Fibroblast of skin of back (primary cell): Measurements from ENCODE around the gene RNF167.

ENCODE experiments used
- DNase-seq: peaks from one replicate; pipeline ENCODE4 v3.0.0-alpha.2; 2013

Gene RNF167

DNA sequence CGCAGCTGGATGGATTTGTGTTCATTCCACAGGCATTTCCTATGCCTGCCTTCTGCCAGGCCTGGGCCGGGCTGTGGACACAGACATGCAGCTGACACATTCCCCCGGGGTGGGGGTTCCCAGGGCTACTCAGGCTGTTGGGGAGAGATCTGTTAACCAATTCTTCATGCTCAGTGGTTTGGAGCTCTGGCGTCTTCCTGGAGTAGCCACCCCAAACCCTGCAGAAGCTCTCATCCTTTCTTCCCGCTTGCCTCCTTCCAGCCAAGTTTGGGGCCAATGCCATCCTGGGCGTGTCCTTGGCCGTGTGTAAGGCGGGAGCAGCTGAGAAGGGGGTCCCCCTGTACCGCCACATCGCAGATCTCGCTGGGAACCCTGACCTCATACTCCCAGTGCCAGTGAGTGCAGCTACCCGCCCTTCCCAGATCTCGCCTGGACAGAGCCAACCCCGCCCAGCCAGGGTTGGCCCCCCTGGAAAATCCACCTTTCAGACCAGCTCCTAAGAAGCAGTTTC is 13.4 kb downstream of the RNF167 start:
- peak; percentile 67 for DNase-seq

DNA sequence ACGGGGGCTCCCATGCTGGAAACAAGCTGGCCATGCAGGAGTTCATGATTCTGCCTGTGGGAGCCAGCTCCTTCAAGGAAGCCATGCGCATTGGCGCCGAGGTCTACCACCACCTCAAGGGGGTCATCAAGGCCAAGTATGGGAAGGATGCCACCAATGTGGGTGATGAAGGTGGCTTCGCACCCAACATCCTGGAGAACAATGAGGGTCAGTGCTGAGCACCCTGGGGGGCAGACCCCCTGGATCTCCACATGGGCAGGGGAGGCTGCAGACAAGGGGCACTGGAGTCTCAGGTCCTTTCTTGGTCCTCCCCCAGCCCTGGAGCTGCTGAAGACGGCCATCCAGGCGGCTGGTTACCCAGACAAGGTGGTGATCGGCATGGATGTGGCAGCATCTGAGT is 15.0 kb downstream of the RNF167 start:
- DNase-seq, result no peak

DNA sequence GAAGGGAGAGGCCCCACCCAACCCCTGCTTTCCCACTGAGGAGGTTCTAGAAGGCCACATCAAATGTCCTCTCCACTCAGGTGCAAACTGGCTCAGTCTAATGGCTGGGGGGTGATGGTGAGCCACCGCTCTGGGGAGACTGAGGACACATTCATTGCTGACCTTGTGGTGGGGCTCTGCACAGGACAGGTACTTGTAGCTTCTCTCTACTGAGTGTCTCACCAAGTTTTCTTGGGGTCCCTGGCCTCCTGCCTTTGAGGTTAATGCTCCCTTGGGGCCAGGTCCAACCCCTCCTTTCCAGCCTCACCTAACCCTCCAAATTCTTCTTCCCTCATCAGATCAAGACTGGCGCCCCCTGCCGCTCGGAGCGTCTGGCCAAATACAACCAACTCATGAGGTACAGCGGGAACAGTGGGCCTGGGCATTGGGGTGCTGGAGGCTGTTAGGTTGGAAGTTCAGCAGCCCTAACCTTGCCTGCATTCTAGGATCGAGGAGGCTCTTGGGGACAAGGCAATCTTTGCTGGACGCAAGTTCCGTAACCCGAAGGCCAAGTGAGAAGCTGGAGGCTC is 16.5 kb downstream of the RNF167 start:
- DNase-seq, result no peak

DNA sequence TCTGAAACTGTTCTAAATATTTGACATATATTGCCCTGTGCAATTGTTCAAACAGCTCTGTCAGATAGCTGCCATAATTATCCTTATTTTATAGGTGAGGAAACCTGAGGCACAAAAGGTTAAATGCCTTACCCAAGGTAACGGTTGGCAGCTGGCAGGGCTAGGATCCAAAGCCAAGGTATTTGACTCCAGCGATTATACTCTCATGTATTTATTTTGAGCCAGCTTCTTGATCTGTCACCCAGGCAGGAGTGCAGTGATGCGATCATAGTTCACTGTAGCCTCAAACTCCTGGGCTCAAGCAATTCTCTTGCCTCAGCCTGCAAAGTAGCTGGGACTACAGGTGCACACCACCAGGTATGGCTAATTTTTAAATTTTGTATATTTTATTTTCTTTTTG is 18.0 kb downstream of the RNF167 start:
- DNase-seq, result no peak

DNA sequence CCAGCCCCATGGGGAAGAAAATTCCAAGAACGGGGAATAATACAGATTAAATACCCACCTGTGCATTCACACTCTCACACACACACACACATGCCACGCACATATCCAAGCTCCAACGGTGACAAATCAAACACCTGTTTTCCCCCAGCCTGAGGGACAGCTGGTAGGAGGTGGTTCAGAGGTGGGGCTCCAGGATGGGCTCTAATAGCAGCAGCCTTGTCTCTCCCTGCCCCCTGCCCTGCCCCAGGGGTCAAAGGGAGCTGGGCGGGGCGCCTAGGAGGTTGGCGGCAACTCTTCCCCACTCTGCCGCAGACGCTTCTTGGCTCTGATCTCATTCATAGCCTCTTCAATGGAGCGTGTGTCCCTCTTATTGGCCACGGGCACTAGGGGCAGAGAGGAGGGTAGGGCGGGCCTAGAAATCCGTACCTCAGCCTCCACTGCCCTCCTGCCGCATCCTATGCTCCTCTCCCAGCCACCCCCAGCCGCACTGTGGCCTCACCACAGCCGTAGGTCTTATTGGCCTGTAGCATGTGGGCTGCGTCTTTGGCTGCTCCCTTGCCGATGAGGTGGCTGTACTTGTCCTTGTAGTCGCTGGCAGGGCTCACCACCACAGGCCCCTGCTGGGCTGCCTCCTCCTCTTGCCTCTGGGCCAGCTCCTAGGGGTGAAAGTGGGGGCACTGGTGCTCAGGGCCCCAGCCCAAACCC is 19.3 kb downstream of the RNF167 start:
- DNase-seq, result no peak

DNA sequence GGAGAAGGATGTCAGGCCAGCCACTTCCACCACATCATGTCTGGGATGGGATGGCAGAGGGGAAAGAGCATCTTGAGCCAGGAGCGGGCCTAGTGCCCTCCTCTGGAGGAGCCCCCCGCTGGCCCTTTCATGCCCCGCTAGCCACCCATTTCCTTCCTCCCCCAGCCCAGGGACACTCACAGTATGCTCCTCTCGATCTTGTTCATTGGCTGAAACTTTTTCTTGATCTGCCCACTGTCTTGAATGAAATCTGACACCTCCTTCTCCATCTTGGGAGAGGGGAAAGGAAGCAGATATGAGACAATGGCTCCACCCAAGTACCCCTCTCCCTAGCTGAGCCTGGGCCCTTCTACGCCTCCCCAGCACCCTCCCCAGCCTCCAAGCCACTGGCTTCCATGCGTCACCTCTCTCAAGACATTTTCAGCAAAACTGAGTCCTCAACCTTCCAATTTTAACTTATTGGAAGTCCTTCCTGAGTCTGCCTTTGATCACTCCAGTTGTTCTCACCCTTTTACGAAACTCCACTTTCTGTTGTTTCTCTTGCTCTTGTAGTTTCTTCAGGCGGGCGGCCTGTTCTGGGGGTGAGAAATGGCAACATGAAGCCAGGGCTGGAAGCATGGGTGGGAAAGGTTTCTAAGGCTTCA is 20.3 kb downstream of the RNF167 start:
- no peak for DNase-seq

DNA sequence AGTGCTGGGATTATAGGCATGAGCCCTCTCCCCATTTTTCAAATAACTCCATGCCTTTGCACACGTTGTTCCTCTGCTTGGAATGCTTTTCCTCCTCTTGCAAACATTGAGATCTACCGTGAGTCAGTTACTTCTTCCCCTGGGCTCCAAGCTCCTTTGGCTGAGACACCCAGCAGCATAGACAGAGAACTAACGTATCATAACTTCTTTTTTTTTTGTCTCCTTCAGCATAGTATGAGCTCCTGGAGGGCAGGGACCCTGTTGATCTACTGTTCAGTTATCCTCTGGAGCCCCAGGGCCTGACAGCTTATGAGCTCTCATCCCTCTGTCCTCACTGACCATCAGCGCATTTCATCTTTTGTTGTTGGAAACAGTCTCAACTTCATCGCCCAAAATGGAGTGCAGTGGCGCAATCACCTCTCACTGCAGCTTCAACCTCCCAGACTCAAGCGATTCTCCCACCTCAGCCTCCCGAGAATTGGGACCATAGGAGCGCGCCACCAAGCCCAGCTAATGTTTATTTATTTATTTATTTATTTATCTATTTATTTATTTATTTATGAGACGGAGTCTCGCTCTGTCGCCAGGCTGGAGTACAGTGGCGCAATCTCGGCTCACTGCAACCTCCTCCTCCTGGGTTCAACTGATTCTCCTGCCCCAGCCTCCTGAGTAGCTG is 25.4 kb downstream of the RNF167 start:
- DNase-seq, result no peak

DNA sequence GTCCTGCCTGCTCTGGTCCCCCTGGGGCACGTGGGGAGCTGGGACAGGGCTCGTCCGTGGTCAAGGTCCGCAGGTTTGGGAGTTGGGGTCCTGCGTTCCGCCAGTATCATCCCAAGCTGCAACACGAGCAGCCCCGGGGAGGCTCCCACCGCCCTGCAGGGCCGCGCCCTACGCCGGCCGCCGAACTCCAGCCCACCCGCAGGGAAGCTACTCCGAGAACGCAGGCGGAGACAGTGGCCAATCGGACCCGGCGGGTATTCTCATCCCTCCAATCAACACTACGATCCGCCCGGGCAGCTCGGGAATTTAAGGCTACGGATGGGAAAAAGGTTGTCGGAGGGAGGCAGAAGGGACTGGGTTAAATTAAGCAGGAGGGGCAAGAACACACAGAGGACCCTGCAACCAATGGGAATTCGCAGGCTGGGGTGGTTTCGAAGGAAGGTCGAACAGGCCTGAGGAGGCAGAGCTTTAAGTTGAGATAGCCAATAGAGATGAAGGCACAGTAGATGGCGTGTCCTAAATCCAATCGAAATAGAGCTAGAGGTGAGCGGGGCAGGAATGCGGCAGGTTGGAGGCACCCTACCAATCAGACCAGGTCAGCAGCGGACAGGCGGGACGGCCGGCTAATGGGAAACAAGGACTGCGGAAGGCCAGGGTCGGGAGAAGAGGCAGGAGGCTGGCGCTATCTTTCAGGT is 26.9 kb downstream of the RNF167 start:
- peak; percentile 100 for DNase-seq

DNA sequence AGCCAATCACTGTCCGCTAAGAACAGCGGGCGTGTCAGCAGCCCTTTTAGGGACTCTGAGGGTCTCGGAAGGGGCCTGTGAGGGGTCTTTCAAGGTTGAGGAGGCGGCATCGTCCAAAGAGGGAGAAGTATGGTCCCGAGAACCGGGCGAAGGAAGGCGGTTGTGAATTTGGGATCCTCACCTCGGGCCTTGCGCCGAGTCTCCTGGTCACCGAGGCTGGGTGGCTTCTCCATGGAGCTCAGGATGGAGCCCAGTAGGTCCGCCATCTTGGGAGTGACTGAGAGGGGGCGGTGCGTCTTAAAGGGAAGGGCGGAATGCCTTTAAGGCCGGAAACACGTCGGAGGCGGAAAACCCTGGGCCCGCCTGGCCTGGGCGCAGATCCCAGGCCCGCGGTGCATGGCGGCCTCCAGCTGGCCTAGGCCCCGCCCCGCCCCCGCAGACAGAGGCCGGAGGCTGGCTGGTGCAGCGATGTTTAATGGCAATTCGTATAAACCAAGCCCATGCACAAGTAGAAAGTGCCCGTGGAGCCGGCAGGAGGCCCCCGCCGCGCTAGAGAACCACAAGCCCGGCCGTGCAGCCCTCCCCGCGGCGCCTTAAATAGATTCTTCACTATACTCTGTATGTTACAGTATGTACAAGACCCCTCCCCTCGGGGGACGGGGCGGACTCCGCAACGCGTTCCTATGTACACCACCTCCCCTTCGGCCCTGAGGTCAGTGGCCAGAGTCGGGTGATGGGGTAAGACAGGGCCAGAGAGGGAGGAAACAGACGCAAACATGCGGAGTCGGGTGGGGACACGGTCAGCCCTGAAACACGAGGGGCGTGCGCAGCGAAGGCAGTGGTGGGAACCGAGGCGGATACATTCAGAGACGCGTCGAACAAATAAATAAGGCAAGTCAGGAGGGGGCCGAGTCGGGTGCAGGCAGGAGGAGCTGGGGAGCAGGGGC is 27.7 kb downstream of the RNF167 start, which contains the start of gene SPAG7:
Gene SPAG7 (minus strand): TSS at position 279 of the 947 bp plus-strand sequence. CDS start 13 bp downstream, at position 266.
- peak; percentile 94 for DNase-seq

DNA sequence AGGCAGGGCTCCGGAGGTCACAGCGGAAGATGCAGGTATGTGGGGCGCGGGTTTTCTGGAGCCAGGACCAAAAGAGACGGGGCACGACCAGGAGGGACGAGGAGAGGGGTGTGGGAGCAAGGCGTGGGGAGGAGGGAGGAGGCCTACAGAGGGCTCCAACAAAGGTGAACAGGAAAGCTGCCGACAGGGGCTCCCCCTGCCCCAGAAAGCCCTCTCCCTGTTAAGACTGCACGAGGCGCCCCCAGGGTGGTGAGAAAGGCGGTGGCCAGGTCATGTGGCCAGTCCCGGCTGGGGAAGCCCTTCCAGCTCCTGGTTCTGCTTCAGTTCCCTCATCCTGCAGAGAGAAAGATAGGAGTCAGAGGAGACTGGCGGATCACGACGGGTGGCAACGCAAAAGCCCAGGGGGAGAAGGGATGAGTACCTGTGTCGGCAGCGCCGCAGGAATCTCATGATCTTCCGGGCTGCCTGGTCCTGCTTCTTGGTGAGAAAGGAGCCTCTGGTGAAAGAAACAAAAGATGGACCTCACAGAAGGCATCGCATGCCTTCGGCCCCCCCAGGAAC is 28.5 kb downstream of the RNF167 start:
- peak; percentile 27 for DNase-seq

DNA sequence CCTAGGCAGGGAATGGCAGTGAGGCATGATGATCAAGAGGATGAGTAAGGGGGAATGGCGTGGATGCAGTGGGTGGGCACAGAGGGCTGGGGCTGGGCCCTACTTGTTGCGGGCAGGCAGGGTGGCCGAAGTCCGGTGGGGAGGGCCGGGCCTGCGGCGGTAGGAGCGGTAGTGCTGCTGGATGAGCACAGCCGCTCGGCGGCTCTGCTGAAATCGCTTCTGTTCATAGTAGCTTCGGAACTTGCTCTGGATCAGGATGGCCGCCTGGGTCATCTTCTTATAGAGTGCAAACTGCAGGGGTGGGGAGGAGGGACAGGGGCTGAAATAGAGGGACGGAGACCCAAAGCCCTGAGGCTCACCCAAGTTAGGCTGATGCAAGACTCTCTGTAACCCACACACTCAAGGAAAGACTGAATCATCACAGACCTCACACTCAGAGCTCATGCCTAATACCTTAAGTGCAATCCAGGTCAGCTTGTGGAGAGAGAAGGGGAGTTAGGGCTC is 29.0 kb downstream of the RNF167 start:
- peak; percentile 95 for DNase-seq

DNA sequence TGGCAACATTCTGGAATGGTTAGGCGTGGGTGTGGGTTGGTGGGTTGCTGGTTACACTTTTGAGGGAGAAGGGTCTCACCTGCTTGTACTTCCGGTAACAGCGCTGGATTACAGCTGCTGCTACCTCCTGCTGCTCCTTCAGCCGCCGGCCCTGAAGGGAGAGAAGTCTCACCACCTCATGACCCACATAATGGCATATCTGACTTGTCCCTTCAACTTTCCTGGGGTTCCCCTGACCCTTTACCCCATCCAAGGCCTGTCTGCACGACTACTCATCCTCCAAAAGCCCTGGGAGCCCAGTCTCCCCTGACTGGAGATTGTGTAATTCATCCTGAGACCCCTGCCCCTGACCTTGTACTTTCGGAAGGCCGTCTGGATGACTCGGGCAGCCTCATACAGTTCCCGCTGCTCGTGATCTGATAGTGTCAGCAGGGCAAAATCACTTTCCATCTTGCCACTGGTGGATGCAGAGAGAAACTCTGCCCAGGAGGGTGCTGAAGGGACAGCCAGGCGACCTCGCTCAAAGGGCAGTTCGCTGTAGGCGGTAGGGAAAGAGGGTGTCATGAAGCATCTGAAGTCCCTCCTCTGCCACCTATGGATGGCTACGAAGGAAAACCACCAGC is 29.6 kb downstream of the RNF167 start:
- peak; percentile 31 for DNase-seq

DNA sequence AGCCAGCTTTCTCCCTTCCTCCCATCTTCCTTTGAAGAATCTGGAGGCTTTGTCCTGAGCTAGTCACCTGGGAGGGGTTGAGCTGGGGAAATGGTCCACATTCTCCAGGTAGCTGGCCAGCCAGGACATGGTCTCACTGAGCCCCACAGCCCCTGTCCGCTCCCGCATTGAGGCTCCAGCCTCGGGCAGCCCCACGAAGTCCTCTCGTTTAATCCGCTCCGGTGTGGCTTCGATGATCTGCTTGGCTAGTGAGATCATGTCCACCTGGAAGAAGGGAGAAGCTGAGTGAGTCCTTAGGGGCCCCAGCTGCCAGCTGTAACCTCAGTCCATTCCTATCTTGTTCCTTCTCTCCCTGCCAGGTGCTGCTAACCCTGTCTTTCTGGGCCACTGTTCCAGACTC is 30.2 kb downstream of the RNF167 start:
- DNase-seq, result no peak

DNA sequence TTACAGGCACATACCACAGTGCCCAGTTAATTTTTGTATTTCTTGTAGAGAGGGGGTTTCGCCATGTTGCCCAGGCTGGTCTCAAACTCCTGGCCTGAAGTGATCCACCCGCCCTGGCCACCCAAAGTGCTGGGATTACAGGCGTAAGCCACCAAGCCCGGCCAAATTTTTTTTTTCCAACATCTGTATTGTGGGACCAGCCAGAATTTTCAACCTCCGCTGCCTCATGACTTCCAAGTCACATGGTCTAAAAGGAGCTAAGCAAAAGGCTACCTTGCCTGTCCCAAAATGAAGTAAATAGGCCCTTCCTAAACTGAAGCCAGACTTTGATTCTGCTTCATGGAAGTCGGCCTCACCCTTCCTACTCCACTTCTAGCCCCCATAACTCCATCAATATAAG is 31.8 kb downstream of the RNF167 start:
- no peak for DNase-seq

DNA sequence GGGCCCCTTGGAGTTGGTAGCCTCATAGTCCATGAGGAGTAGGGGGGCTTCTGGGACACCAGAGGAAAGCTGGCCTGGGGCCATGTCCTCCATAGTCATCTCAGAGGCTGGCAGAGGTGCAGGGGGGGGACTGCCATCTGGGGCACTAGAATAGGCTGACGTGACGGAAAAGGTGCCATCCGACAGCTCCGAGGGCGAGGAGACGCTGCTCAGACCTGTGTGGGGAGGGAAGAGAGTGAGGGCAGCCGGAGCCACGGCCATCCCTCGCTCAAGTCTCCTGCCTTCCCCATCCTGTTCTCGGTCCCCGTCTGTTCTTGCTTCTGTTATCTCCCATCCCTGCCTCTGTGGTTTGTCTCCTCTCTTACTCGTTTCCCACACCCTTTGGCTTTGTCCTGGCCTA is 32.3 kb downstream of the RNF167 start:
- DNase-seq, result no peak

DNA sequence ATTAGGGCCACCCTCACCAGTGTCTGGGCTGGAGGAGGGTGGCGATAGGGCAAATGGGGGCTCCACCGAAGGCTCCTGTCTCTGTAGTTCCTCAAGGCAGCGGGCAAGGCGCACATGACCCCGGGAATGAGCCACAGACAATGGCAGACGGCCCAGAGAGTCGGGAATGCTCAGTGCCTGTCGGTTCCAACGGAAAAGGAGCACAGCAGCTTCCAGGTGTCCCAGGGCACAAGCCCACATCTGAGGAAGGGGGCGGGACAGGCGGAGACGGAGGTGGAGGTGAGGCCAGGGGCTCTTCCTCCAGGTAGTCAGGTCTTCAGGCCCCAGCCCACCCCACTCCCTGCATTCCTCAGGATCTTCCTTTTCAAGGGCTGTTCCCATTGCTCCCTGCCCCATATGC is 32.7 kb downstream of the RNF167 start:
- no peak for DNase-seq

DNA sequence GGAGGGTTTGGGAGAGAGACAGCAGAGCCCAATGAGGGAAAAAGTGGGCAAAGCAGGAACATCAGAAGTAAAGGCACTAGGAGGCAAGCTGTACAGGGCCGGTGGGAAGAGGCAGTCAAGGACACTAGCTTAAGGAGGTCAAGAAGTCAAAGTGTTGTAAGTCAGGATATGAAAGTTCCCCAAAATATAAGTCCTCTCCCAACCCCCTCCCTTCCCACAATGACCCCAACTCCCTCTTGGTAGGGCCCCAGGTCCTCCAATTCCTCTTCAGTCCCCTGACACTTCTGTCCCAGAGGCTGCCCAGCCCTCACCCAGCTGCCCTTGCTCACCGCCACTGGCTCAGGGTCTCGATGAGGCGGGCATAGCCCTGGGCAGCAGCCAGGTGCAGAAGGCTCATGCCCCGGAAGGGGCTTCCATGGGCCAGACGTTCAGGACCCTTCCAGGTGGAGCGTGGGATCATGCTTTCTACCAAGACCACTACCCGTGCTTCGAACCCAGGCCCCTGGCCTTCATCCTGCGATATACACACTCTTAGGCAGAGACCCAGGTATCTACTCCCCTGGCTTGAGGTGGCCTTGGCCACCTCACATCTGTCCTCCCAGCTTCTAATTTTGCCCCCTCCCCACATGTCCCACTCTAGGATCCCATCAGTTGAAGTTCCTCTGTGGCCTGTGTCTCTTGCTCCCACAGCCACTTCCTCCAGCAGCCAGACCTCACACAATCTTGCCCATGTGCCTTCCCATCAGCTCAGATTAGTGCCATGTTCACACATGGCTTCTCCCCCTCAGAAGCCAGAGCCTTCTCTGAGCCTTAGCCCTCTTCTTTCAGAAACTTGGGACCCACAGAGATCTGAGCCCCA is 33.4 kb downstream of the RNF167 start:
- DNase-seq, result no peak

DNA sequence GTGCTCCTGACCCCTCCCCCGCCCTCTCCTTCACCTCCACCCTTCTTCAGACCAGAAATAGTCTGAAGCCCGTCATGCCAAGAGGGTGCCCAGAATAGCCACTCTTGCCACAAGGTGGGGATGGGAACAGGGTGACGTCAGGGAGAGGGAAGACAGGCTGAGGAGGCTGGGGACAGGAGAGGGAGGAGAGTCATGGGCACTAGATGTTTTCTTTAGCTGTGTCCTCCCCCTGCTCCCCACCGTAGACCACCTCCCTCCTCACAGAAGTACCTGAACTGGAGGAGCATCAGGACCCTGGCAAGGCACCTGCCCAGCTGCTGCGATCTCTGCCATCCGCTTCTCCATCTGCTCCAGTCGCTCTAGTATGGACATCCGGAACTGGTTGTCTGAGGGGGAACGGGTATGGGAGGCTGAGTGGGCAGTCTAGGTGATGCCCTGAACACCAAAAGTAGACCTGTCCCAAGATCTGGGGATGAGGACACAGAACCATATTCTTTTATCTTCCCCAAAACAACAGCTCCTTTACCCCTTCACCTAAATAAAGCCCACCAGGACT is 34.1 kb downstream of the RNF167 start:
- no peak for DNase-seq

DNA sequence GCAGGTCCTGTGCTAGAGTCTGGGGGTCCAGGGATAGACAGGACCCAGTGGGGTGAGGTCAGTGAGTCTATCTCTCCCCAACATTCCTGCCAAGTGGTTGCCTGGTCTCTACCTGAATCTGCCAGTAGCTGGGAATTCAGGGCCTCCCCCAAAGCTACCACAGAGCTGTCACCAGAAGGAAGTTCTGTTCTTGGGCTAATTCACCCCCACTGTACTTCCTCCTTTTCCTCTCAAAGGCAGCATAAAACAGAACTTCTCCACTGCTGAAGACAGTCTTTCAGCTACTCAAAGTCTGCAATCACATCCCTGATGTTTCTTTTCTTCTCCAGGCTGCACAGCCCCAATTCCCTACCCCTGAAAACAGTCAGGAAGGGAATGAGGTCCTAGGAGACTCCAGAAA is 38.7 kb downstream of the RNF167 start:
- no peak for DNase-seq
